Kidney (tissue), 14 donors: ENCODE measurements around the gene DTX2. TPM values are rescaled to one million over a fixed set of nuclear protein-coding genes. Genes with fewer than 3 reads are reported as not detected.
A peak's percentile ranks its signal among the peaks of the same experiment; 100 is the strongest.

Experiments used
- DNase-seq, 5 donors: peaks; one replicate each; pipeline ENCODE4 v3.0.0-alpha.2; 2013 to 2020
- FAIRE-seq: peaks from 2 replicates; lab custom pipeline; 2012; peaks lifted over from hg19 to GRCh38; lab: Jason Lieb, UNC
- H3K27ac ChIP-seq, 2 donors: one replicate each; pipeline ENCODE4 v1.7.0; 2013; ENCODE audit warnings: low read depth in 2 of 2, low read length in 2 of 2, inconsistent platforms in 1 of 2
- H3K27me3 ChIP-seq: one replicate; pipeline ENCODE4 v1.7.1; 2013; ENCODE audit warnings: low read length, inconsistent platforms; ENCODE audit not compliant: control insufficient read depth, insufficient read depth
- H3K36me3 ChIP-seq, 3 donors: one replicate each; pipeline versions ENCODE4 v1.7.0 to v1.7.1; 2013; ENCODE audit warnings: low read length in 3 of 3, control low read depth in 1 of 3, inconsistent platforms in 1 of 3; ENCODE audit not compliant: insufficient read depth in 3 of 3, control insufficient read depth in 2 of 3
- H3K4me1 ChIP-seq, 3 donors: one replicate each; pipeline versions ENCODE4 v1.7.0 to v1.7.1; 2013; ENCODE audit warnings: low read length in 3 of 3, inconsistent platforms in 1 of 3, low read depth in 1 of 3; ENCODE audit not compliant: control insufficient read depth in 2 of 3, insufficient read depth in 2 of 3
- H3K4me3 ChIP-seq, 3 donors: one replicate each; pipeline versions ENCODE4 v1.7.0 to v1.8.1; 2013; ENCODE audit warnings: low read length in 3 of 3, control low read depth in 1 of 3, inconsistent platforms in 1 of 3
- H3K9ac ChIP-seq, 3 donors: one replicate each; pipeline versions ENCODE4 v1.7.0 to v1.7.1; 2013; ENCODE audit warnings: low read length in 3 of 3, control low read depth in 1 of 3, inconsistent platforms in 1 of 3
- H3K9me3 ChIP-seq, 3 donors: one replicate each; pipeline versions ENCODE4 v1.7.0 to v1.7.1; 2013; ENCODE audit warnings: low read length in 3 of 3, control low read depth in 1 of 3, inconsistent platforms in 1 of 3; ENCODE audit not compliant: control insufficient read depth in 2 of 3, insufficient read depth in 1 of 3
- CTCF ChIP-seq: IDR thresholded peaks from 3 replicates; pipeline ENCODE4 v1.5.1; 2012; ENCODE audit warnings: mild to moderate bottlenecking, moderate library complexity, borderline replicate concordance; ENCODE audit not compliant: insufficient read depth; ENCODE audit errors: extremely low read depth
- intact Hi-C: fragments of 100-400 bp; cut with DNase I; formaldehyde crosslinking; loops from one replicate; pipeline ENCODE4 v1.11.1; 2022
- polyA plus RNA-seq: library from polyadenylated mRNA; stranded (reverse); fragments of 350-450 nt; fragmentation: Illumina TruSeq; extraction: RNeasy Lipid Tissue Mini Kit (QIAGEN cat#74804); gene quantifications from one replicate; pipeline ENCODE4 v1.2.3, GENCODE V29; 2014; ENCODE audit warnings: low read depth, low replicate concordance; ENCODE audit not compliant: insufficient read depth
- total RNA-seq: library from RNA; stranded (reverse); fragmentation: NEBNext Ultra II Directional; extraction: Animal tissue kit (Norgen Biotek cat#: 25700); gene quantifications from one replicate; pipeline ENCODE4 v1.2.1, GENCODE V29; 2021
- donor health status: control.
- donor health status: control.
- donor health status: control.
- donor health status: control.
- donor health status: control.
- donor health status: DM: yes; HTN: yes; CAD: no.
- donor health status: Normal renal cell carcinoma (clear cell type).

The DTX2 gene
- total and polyA plus RNA-seq, 2 donors from 2014 or later: 8.1 to 21.6 TPM

DNA sequence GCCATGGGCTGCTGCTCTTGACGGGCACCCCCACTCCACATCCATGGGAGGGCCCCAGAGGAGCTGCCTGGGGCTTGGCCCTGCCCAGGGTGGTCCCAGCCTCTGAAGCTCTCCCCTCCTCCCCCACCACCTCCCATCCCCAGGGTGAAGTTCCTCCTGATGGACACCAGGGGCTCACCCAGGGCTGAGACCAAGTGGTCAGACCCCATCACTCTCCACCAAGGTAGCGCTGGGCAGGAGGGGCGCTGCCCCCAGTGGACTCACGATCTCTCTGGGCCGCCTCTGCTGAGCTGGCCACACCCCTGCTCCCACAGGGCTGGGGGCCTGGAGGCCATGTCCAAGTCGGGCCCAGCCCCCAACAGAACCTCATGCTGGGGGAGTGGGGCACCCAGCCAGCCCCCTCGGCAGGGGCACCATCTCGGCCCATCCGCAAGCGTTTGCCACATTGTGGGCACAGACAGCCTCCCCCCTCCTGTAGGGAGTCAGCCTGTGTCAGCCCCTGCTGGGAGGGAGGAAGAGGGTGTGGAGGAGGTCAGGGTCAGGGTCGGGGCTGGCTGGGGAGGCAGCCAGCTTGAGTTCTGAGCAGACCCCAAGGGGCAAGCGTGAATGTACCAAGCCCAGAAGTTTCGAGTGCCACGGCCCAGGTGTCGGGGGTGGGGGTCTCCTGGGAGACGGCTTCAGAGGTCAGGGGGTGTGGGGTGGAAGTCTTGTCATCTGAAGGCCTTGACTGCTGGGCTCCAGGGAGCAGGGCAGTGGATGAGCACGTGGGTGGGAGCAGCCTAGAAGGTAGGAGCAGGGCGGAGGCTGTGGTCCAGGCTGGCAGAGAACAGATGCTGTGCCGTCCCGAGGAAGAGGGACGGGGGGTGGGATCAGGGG, 51.7 kb downstream of the DTX2 start:
- Histone ChIP-seq H3K36me3 (no peaks in the 10 kb centered on the region), H3K9ac (no peak overlapping the region), H3K27ac (no peak overlapping the region), H3K4me3 (no peak overlapping the region), H3K9me3 (no peaks in the 10 kb centered on the region), H3K27me3 (no peaks in the 10 kb centered on the region), H3K4me1 (no peaks in the 10 kb centered on the region)
- peak in 3 of 5 donors; percentile 21 to 73 (median 54) for DNase-seq
- intact Hi-C loops: no loop called here
- TF ChIP-seq CTCF: no peak
- no peak for FAIRE-seq

- DNase-seq (peak in 2 of 5 donors; percentile 7 to 76), FAIRE-seq (no peak)
- Histone ChIP-seq H3K9me3 (no peaks in the 10 kb centered on the region), H3K36me3 (no peaks in the 10 kb centered on the region), H3K27me3 (no peaks in the 10 kb centered on the region), H3K27ac (no peak overlapping the region), H3K4me1 (no peaks in the 10 kb centered on the region), H3K4me3 (no peak overlapping the region), H3K9ac (no peak overlapping the region)
- intact Hi-C loops: no loop called here
- TF ChIP-seq CTCF: no peak
Measured at GRCh38 chr7:76513817-76514799, 52.6 kb downstream of the DTX2 start.

DNA sequence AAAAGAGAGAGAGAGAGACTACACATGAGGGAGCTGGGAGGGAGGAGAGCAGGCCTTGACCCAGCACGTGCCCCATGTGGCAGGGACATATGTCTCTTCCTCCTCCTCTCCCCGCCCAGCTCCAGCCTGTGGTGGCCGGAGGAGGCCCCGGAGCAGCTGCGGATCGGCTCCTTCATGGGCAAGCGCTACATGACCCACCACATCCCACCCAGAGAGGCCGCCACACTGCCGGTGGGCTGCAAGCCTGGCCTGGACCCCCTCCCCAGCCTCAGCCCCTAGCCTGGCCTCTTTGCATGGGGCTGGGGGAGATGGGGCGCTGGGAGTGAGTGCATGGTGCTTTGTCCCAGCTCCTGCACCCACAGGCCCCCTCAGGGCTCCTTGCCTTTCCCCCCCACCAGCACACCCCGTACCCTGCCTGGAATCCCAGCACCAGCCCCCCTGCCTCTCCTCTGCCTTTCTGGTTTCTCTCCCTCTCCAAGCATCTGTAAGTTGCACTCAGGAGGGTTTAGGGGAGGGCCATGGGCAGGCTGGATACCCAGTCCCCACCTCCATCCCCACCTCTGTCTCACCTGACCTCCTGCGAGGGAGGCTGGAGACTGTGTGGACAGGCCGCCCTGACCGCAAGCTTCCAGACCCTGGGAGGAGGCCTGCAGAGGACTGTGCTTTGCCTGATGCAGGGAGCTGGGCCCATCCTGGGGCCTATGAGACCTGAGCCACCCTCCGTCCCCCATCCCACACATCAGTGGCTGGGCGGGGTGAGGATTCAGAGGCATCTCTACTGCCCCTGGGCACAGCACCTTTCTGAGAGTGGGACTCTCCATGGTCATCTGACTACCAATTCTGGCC, 53.6 kb downstream of the DTX2 start:
- Histone ChIP-seq H3K9ac (no peak overlapping the region), H3K4me1 (no peaks in the 10 kb centered on the region), H3K9me3 (no peaks in the 10 kb centered on the region), H3K27ac (no peak overlapping the region), H3K27me3 (no peaks in the 10 kb centered on the region), H3K36me3 (no peaks in the 10 kb centered on the region), H3K4me3 (no peak overlapping the region)
- no peak for TF ChIP-seq CTCF
- intact Hi-C loops: no loop called here
- no peak for FAIRE-seq
- DNase-seq: peak in 3 of 5 donors; percentile 12 to 70 (median 54)
